ENCODE measurements around the gene MOGAT3. TPM values are rescaled to one million over a fixed set of nuclear protein-coding genes. Genes with fewer than 3 reads are reported as not detected.

MOGAT3 gene
- total RNA-seq, 2 experiments from 2014 or later: not detected

Small RNA genes lying within 50 kb of the gene (microRNA-seq; reads per million reads assigned to microRNA genes)
- gene MIR4653 (ENCODE audit: borderline microRNAs expressed, borderline replicate concordance): not detected

Other genes with a start within 250 kb of the MOGAT3 start
- gene MUC12, start 231.5 kb downstream of the MOGAT3 start, total RNA-seq: not detected
- gene MUC17, start 181.0 kb downstream of the MOGAT3 start, total RNA-seq: not detected
- gene TRIM56, start 115.6 kb downstream of the MOGAT3 start, total RNA-seq: 10 to 100 TPM; 41.4 to 41.7 TPM
- gene SERPINE1, start 73.9 kb downstream of the MOGAT3 start, total RNA-seq: under 1 TPM in 1 of 2 experiments, not detected in 1; 0.07 TPM
- gene AP1S1, start 46.6 kb downstream of the MOGAT3 start, total RNA-seq: 10 to 100 TPM; 40.6 to 43.5 TPM
- gene VGF, start 35.5 kb downstream of the MOGAT3 start, total RNA-seq: not detected
- gene NAT16, start 20.7 kb downstream of the MOGAT3 start, total RNA-seq: not detected
- 10 to 100 TPM; 18.8 to 19.7 TPM for gene PLOD3, start 16.5 kb upstream of the MOGAT3 start, total RNA-seq
- gene ZNHIT1, start 17.1 kb upstream of the MOGAT3 start, total RNA-seq: 10 to 100 TPM; 31.7 to 35.3 TPM
- 10 to 100 TPM in 1 of 2 experiments, 1 to 10 TPM in 1; 9.8 to 11.1 TPM for gene CLDN15, start 36.8 kb upstream of the MOGAT3 start, total RNA-seq
- gene FIS1, start 44.0 kb upstream of the MOGAT3 start, total RNA-seq: 10 to 100 TPM; 84.2 to 84.3 TPM
- 1 to 10 TPM; 5.4 to 6.8 TPM for gene IFT22, start 120.8 kb upstream of the MOGAT3 start, total RNA-seq
- gene COL26A1, start 161.8 kb upstream of the MOGAT3 start, total RNA-seq: not detected

All from activated naive CD4-positive, alpha-beta T cell treated with anti-CD3 and anti-CD28 coated beads for 36 hours (primary cell).